Coronary artery (tissue), 2 donors: ENCODE data around the gene TTC3.

Experiments used
- DNase-seq: peaks from one replicate; pipeline ENCODE4 v3.0.0-alpha.2; 2017; ENCODE audit warnings: low spot score
- H3K27ac ChIP-seq, 2 donors: fragments of 200-600 bp; sonication (generic); one replicate each; pipeline ENCODE4 v1.5.1; 2016 to 2019
- H3K4me3 ChIP-seq: fragments of 200-600 bp; sonication (generic); 2 replicates; pipeline ENCODE4 v1.5.1; 2016; ENCODE audit warnings: mild to moderate bottlenecking, moderate library complexity
- CTCF ChIP-seq: fragments of 200-600 bp; sonication (generic); IDR thresholded peaks from one replicate; pipeline ENCODE4 v1.5.1; 2019; ENCODE audit warnings: antibody characterized with exemption

TTC3 gene

GRCh38 chr21:37243961-37244360, 170.9 kb downstream of the TTC3 start:
- TF ChIP-seq CTCF = no peak
- Histone ChIP-seq H3K27ac (no peak overlapping the region), H3K4me3 (no peak overlapping the region)
- no peak for DNase-seq

GRCh38 chr21:37244501-37245095, 171.5 kb downstream of the TTC3 start:
- H3K27ac ChIP-seq = no peak overlapping the region
- DNase-seq = no peak

GRCh38 chr21:37245151-37245550, 172.1 kb downstream of the TTC3 start:
- no peak for DNase-seq
- TF ChIP-seq CTCF = no peak
- Histone ChIP-seq H3K4me3 (no peak overlapping the region), H3K27ac (no peak overlapping the region)

More at GRCh38 chr21:37244501-37245095, 171.5 kb downstream of the TTC3 start:
- no peak overlapping the region for H3K4me3 ChIP-seq
- no peak for TF ChIP-seq CTCF

- no peak for DNase-seq
- no peak overlapping the region for H3K4me3 ChIP-seq
- no peak overlapping the region for H3K27ac ChIP-seq
- no peak for TF ChIP-seq CTCF
These were observed 175.2 kb downstream of the TTC3 start for GRCh38 chr21:37248298-37248697.

GRCh38 chr21:37249112-37249904, 176.3 kb downstream of the TTC3 start:
- Histone ChIP-seq H3K4me3 (no peak overlapping the region), H3K27ac (no peak overlapping the region)
- no peak for DNase-seq
- no peak for TF ChIP-seq CTCF

GRCh38 chr21:37251294-37251634, 178.2 kb downstream of the TTC3 start:
- no peak for TF ChIP-seq CTCF
- Histone ChIP-seq H3K27ac (no peak overlapping the region), H3K4me3 (no peak overlapping the region)
- no peak for DNase-seq
